HG03095 (cell line): Measurements from ENCODE around the gene PCBP3.
"Not testable (repeated sequence)": the region's sequence is repeated elsewhere in the genome, so short reads cannot be mapped to it uniquely, and the experiment has no call there.

Experiments
- ATAC-seq: cut with Tn5 transposase; IDR thresholded peaks from one replicate; pipeline ENCODE4 v1.9.1; 2021; ENCODE audit warnings: moderate library complexity; ENCODE audit not compliant: unreplicated experiment

The PCBP3 gene

DNA sequence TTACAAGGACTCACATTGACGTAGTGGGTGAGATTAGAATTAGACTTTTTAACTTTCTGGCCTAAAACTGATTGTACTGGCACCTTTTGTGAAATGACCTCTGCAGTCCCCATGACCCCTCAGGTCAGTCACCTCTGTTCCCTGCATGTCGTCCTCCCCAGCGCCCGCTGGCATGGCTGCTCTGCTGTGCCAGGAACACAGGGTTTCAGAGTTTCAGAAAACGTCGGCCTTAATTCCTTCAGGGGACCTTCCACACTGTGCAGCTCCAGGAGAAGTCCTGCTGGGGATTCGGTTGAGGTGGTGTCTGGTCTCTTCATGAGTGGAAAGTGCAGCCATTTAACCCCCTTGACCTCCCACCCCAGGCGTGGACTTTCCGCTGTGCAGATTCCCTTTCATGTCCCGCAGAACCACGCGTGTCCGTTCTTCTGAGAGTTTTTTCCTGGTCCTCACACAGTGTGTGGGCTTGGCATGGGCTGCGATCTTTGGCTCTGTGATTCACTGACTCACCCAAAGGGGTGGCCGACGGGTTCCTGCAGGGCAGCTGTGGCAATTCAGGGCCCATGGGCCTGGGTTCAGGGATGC lies 179.7 kb downstream of the PCBP3 start:
- no peak for ATAC-seq

DNA sequence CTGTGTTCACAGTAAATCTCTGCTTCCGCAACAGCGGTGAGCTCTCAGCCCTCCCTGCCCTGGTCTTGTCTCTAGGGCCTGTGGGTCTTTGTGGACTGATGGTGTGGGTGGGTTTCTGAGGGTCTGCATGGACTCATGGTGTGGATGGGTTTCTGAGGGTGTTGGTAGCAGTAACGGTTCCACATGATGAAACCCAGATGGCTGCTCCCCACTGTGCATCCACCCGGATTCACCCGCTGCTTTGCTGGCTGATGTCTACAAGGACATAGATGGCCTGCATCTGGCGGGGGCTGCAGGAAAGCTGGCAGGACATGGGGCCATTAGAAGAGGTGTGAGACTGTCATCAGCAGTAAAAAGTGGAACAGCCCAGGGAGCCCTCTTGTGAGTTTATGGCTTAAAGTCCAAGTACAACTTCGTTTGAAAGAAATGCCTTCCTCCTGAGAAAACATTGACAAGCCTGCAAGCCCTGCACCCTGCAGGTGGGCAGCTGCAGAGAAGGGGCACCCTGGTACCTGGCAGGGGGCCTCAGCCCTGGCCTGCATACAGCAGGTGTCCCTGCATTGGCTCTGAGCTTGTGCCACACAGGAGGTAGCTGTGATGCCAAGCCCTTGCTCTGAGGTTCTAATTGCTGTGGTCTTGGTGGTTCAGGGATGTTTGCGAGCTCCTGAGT lies 181.2 kb downstream of the PCBP3 start:
- ATAC-seq: no peak

DNA sequence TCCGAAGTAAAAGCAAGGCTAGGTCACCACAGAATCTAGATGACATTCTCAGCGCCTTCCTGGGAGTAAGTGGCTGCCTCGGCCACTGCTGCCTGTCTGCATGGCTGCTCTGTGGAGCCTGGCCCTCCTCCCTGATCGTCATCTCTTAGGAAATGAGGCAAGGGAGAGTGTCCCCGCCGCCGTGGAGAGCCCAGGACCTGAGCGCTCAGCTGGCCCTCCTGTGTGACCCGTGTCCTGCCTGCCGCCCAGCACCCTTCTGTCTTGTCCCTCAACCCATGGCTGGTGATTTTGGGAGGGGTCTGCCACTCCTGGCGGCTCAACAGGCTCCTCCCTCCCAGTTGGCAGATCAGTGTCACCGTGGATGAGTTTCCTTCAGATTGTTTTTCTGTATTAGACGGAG lies 181.7 kb downstream of the PCBP3 start:
- no peak for ATAC-seq

DNA sequence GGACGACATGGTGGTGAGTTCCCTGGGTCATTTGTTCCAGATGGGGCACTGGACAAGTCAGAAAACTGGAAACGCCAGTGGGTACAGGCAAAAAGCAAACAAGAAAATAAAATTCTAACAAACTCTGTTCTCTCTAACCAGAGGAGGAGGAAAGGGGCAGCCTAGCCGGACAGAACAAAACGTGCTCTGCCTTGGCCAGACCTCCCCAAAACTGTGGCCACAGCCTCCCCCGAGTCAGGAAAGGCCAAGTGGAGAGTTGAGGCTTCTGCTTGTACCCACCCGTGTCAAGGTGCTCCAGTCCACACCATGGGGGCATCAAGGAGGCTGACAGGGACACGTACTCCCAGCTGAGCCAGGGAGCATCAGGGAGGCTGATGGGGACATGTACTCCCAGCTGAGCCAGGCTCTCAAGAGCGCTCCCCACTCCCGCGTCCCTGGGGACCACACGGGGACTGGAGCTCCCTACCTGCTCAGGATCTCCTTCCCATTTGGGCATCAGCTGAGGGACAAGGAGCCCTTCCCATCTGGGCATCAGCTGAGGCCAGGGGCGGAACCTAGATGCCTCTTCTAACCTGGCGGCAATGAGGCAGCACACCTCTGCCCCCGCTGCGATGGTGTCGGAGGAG lies 183.3 kb downstream of the PCBP3 start:
- ATAC-seq: no peak

DNA sequence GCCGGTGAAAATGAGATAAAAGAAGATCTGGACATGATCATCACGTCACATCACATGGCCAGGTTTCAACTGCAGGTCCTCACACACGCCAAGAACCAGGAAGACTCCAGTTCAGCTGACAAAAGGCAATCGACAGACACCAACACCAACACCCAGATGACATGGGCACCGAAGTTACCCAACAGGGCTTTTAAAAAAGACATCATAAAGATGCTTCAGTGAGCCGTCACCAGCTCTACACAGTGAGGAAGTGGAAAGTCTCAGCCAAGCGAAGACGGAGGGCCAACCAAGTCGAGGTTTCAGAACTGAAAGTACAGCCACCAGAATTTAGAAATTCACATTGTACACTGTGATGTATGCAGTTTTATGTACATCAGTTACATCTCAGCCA lies 183.8 kb downstream of the PCBP3 start:
- ATAC-seq: no peak

DNA sequence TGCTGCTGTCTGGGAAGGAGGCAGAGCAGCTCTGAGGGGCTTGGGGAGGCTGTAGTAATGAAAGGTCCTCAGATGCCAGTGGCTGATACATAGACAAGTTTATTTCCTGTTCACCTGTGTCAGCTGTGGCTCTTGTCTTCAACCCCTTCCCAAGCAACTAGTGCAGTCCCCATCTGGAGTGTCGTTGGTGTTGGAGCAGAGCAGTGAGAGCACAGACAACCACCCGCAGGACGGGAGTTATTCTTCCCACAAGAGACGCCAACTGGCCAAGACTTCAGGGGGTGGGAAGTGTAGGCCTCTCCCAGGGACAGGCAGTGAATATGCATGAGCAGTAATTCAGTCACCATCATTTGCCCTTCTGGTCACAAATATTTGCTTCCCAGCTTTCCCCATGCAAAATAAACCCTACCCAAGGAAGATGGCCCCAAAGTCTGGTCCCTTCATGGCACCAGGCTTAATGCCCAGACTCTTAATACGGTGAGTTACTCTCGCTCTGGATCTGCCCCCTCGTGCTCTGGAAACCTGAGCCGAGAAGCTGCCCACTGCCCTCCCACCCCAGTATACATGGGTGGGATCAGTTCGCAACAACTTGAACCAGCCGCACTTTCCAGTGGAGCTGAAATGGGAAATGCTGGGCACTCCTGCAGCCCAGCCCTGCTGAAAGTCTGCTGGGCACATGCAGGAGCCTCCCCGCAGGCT lies 184.5 kb downstream of the PCBP3 start:
- ATAC-seq: no peak

DNA sequence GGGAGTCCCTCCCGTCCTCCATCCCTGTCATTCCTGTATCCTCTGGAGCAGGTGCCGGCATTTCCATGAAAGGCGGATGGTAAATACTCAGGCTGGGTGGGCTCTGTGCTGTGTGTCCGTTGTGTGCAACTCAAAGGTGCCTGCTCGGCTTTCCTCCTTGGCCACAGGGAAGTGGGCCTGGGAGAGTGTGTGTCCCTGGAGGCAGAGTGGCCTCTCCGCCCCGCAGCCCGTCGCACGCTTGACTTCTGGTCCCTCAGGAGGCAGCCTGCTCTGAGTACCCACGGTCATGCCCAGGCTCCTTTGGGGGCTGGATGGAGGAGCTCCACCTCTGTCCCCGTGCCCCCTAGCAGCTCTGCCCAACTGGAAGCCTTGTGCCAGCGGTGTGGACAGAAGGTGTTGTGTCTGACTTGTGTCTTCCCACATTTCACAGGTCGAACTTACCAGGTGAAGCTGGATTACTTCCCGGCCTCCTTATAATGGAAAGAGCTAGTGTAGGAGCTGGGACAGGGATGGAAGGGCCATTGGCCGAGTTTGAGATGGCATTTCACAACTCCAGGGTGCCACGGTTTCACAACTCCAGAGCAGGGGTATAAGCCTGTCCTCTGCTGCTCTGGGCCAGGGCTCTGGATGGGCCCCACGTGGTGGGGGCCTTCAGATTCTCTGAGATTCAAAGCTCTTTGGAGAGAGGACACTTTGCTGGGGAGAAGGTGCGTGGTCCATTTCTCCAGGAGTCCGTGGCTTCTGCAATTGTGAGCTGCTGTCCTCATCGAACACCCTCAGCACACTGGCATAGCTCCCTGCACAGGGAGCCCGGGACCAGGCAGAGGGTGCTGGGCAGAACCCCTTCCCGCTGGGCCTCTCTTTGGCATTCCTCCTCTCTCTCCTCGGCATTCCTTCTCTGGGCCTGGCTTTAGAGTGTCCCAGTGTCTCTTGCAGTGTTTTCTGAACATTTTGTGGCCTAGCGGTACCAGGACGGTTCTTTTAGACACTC lies 185.3 kb downstream of the PCBP3 start:
- no peak for ATAC-seq

DNA sequence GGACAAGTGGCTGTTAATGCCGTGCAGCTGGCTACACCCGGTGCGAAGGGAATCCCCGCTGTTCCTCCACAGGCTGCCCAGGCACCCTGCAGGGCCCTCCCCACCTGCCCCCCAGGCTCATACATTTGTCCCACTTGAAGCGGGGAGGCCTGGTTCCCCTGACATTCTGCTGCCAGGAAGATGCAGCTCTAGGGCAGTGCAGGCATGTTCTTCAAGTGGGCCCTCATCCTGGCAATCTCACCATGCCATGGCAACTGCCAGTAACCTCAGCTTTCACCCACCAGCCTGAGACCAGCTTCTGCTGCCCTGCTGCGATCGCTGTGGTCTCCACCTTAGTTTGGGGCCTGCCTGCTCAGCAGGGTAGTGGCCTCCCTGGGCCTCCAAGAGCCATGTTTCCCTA lies 186.1 kb downstream of the PCBP3 start:
- ATAC-seq: no peak

DNA sequence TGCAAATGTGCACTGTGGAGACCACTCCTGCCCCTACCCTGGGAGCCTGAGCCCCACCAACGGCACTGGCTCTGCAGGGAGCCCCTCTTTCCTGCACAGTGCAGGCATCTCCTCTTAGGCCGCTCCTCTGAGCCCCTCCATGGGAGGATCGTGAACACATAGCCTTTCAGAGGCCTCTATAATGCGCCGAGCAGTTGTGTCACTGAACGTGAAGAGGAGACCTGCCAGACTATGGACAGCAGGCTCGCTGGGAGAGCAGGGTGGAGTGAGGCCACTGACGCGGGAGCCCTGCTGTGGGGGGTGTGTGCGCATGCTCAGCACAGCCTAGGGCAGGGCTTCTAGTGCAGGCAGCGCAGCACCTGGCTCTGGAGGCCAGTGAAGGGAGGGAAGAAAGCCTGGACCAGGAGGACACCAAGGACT lies 186.7 kb downstream of the PCBP3 start:
- no peak for ATAC-seq

DNA sequence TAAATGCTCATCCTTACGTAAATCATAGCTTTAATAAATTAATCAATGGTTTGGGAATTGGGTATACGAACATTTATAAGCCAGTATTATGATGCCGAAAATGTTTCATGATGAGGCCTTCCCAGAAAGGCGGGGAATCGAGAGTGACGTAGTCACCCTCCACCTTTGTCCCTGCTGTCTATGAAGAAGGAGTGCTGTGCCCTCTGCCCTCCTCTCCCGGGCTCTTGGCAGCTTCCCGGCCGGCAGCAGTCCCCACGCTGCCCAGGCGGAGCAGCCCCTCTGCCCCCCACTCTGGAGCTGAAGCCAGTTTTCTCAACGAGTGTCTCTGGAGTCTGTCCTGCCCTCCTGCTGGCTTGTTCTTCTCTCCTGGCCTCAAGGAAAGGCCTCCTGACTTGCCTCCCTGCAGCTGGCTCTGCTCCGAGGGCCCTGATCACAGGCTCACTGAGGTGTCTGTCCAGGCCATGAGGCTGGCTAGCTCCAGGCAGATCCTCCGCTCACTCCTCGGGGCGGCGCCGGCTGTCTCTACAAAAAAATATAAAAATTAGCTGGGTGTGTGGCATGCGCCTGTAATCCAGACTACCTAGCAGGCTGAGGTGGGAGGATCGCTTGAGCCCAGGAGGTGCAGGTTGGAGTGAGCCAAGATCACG lies 187.3 kb downstream of the PCBP3 start:
- no peak for ATAC-seq

DNA sequence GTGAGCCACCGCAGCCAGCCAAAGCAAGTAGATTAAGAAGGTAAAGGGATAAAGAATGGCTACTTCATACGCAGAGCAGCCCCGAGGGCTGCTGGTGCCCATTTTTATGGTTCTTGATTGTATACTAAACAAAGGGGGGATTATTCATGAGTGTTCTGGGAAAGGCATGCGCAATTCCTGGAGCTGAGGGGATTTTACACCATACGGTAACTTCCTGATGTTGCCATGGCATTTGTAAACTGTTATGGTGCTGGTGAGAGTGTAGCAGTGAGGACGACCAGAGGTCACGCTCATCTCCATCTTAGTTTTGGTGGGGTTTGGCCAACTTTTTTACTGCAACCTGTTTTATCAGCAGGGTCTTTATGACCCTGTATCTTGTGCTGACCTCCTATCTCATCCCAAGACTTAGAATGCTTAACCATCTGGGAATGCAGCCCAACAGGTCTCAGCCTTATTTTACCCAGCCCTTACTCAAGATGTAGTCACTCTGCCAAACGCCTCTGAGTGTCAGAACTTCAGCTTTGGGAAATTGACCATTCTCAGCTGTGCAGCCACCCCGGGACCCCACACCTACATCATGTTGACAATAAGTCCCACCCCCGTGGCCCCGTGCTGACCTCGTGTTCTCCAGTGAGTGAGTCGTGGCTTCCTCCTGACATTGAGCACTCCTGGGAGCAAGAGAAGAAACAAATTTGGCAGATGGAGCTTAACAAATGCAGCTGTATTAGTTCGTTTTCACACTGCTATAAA lies 188.6 kb downstream of the PCBP3 start:
- no peak for ATAC-seq

DNA sequence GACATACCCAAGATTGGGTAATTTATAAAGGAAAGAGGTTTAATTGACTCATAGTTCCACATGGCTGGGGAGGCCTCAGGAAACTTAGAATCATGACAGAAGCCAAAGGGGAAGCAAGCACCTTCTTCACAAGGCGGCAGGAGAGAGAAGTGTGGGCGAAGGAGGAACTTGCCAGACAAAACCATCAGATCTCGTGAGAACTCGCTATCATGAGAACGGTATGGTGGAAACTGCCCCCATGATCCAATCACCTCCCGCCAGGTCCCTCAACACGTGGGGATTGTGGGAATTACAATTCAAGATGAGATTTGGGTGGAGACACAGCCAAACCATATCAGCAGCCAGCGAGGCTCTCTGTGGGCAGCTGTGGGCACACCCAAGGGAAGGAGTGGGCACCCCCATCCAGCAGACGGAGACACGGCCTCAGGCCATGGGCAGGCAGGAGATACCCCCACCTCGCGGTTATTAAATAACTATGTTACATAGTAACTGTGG lies 189.3 kb downstream of the PCBP3 start:
- not testable (repeated sequence) for ATAC-seq

DNA sequence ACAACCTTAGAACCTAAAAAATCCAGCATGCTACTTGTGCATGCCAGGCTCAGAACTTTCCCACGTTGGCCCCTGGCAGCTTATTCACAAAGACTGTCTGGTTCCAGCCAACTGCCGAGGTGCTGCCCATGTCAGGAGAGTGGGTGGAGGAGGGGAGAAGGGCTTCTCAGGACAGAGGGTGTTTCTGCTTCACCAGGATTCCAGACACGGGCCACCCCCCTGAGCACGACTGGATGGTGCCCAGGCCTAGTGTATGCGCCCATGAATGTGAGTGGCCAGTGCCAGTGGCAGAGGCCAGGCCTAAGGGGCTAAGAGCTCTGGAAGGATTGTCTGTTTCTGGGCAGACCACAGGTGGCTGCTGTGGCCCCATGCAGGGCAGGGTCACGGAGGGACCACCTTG lies 189.9 kb downstream of the PCBP3 start:
- no peak for ATAC-seq

DNA sequence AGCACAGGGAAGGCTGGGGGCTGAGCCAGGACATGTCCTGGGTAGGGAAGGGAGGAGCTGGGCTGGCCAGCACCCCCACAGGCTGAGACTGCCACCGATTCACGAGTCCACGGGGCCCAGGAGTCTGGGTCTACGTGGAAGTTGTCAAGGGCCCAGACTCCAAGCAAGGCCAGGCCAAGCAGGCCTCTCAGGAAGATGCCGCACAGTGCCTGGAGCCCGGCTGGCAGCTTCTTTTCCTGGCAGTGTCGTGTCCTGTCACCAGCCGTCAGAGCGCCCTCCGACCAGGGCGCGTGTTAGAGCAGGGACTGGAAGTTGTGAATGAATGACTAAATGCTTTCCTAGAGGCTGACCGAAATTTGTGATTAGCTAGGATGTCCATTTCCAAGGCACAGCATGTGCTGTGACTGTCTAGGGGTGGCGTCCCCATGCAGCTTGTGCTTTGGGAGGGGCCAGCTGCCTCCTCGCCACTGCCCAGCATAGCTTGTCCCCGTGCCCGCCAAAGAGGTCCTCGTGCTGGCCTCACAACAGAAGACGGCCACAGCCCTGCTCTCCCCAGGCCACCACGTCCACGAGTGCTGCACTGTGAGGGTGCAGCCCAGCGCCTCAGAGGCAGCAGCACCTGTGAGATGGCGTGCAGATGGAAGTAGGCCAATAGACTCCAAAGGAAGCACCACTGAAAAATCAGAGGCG lies 190.6 kb downstream of the PCBP3 start:
- no peak for ATAC-seq

DNA sequence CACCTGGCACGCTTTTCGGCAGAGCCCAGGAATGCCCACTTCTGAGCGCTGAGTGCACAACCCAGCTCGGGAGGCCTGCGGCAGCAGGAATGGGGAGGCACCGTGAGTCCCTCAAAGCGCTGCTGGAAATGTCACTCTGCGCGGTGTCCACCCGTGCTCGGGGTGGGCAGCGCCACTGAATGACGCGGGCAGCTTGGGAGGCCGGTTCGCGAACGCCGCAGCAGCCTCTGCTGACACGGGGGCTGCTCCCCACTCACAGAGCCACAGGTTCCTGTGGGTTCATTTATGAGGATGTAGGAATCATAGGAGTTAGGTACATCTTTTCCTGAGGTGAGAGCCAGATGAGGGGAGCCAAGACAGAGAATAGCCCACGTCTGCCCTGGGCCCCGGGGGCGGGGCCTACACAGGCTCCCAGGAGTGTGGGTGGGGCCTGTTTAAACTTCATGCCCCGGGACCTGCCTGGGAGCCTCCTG lies 191.3 kb downstream of the PCBP3 start:
- no peak for ATAC-seq

DNA sequence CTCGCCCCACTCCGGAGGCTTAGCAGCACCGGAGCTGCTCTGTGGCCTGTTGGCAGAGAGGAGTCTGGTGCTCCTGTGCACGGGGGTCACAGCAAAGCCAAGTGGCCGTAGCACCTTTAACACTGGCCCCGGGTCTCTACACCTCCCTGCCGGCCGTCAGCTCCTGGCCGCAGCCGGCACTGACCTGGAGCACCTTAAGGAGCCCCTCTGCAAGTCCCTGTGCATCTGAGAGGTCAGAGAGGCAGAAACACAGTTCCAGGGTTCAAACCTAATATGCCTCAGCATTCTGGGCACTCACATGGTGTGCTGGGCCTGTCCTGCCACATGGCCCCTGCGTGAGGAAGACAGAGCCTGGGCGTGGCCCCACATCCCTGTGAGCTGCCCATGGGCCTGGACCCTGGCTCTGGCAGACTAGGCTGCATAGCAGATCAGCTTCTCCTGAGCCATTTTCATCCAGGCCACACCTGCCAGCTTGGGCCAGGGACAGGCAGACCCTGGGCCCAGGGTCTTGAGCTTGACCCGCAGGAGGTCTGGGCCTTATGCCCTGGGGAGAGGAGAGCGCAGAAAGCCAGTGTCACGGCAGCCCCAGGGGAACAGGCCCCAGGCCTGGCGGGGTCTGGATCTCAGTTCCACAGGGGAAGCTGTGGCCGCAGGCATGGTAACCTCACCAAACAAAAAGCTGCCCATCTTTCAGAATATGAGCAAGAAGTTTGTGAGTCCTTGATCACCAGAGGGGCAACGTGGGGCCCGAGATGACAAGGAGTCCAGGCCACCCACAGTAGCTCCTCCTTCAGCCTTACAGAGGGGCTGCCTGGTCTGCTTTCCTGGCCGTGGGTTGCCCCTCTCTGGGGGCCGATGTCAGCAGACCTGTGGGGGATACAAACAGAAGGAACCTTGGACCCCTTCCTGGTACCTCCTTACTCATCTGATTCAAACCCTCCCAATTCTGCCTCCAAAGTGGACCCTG lies 192.1 kb downstream of the PCBP3 start:
- ATAC-seq: no peak

DNA sequence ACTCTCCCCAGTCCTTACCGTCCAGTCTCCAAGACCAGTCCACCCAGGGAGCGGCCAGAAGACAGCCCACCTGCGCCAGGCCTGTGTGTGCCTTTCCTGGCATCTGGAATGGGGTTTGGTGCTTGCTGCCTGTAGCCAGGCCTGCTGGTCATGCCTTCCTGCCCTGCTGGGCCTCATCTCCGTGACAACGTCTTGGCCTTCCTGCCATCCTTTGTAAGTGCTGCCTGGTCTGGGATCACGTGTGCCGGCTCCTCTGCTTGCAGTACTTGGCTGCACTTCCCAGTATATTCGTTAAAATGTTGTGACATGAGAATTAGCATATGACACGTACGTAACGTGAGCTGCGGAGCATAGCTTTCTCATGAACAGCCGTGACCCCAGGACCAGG lies 192.7 kb downstream of the PCBP3 start:
- ATAC-seq: no peak
